Endothelial cell of umbilical vein (primary cell): Measurements from ENCODE around the gene LMNA. TPM values are rescaled to one million over a fixed set of nuclear protein-coding genes. Genes with fewer than 3 reads are reported as not detected.

Source experiments
- BruUV-seq: library from RNA; stranded (reverse); fragments of 400-500 nt; replicated peaks from 2 replicates; lab custom pipeline; 2021; lab: Mats Ljungman, UMichigan
- CTCF ChIA-PET: fragments of 300-600, 350-600 bp; sonication (Branson Sonifier 250); formaldehyde crosslinking; loops from one replicate; lab custom pipeline; 2021; ENCODE audit warnings: antibody characterized with exemption, inconsistent platforms; lab: Charles Lee
- POLR2A ChIA-PET: fragments of 300-600, 350-600 bp; sonication (Branson Sonifier 250); formaldehyde crosslinking; loops from one replicate; lab custom pipeline; 2021; ENCODE audit warnings: antibody characterized with exemption, inconsistent platforms; lab: Charles Lee
- DNase-seq: peaks from one replicate; pipeline ENCODE4 v3.0.0-alpha.2; 2011; ENCODE audit warnings: low read depth, low spot score
- FAIRE-seq: peaks from 2 replicates; lab custom pipeline; 2011; peaks lifted over from hg19 to GRCh38; lab: Jason Lieb, UNC
- H2AFZ ChIP-seq: 2 replicates; pipeline ENCODE4 v1.6.0; 2012; ENCODE audit warnings: low read depth, low read length, control low read depth, inconsistent platforms
- H3K27ac ChIP-seq: 2 replicates; pipeline ENCODE4 v1.5.1; 2011; ENCODE audit warnings: low read depth, mild to moderate bottlenecking, control low read depth, low read length, moderate library complexity; ENCODE audit not compliant: insufficient read depth
- H3K27me3 ChIP-seq, 2 experiments: 2 replicates each; pipeline versions ENCODE4 v1.6.0 to v1.6.1; 2011; ENCODE audit warnings: low read length in 2 of 2, mixed read lengths in 1 of 2; ENCODE audit not compliant: control insufficient read depth in 2 of 2, insufficient read depth in 2 of 2
- H3K36me3 ChIP-seq, 2 experiments: 2 replicates in 1 of 2; 3 replicates in 1 of 2; pipeline ENCODE4 v1.5.1; 2011; ENCODE audit warnings: low read length in 2 of 2, mild to moderate bottlenecking in 1 of 2, moderate library complexity in 1 of 2; ENCODE audit not compliant: control insufficient read depth in 2 of 2, insufficient read depth in 2 of 2; ENCODE audit errors: extremely low read depth in 1 of 2
- H3K4me1 ChIP-seq: 3 replicates; pipeline ENCODE4 v1.5.1; 2011; ENCODE audit warnings: mild to moderate bottlenecking, low read length; ENCODE audit not compliant: control insufficient read depth, insufficient read depth; ENCODE audit errors: extremely low read depth
- H3K4me2 ChIP-seq: 2 replicates; pipeline ENCODE4 v1.6.1; 2011; ENCODE audit warnings: low read length, control low read depth, mixed read lengths; ENCODE audit not compliant: insufficient read depth
- H3K4me3 ChIP-seq, 3 experiments: fragments of 200-600 bp in 1 of 3; sonication (generic), shearing (Covaris generic) in 1 of 3; replicated peaks in 1 of 3; 2 replicates each; pipeline ENCODE4 v1.5.1; 2011 to 2016; ENCODE audit warnings: control low read depth in 3 of 3, low read length in 3 of 3, mild to moderate bottlenecking in 2 of 3, inconsistent platforms in 1 of 3, low read depth in 1 of 3, moderate library complexity in 1 of 3; ENCODE audit not compliant: insufficient read depth in 1 of 3
- H3K79me2 ChIP-seq: 2 replicates; pipeline ENCODE4 v1.6.0; 2012; ENCODE audit warnings: low read length, inconsistent platforms; ENCODE audit not compliant: control insufficient read depth, insufficient read depth
- H3K9ac ChIP-seq: replicated peaks from 2 replicates; pipeline ENCODE3; 2011; ENCODE audit warnings: low read length, control low read depth; ENCODE audit not compliant: insufficient read depth; ENCODE audit errors: extremely low read depth
- H3K9me1 ChIP-seq: replicated peaks from 3 replicates; pipeline ENCODE4 v1.6.0; 2011; ENCODE audit warnings: mild to moderate bottlenecking, low read length; ENCODE audit not compliant: control insufficient read depth, insufficient read depth; ENCODE audit errors: extremely low read depth
- H3K9me3 ChIP-seq: replicated peaks from 2 replicates; pipeline ENCODE4 v1.5.1; 2012; ENCODE audit warnings: low read length, inconsistent platforms; ENCODE audit not compliant: control insufficient read depth, insufficient read depth
- H4K20me1 ChIP-seq: replicated peaks from 2 replicates; pipeline ENCODE3; 2011; ENCODE audit warnings: mild to moderate bottlenecking, low read length; ENCODE audit not compliant: control insufficient read depth, insufficient read depth; ENCODE audit errors: extremely low read depth
- CTCF ChIP-seq, 2 donors: IDR thresholded peaks; 1 replicate in 1 of 2; 2 replicates in 1 of 2; pipeline ENCODE4 v1.5.1; 2011; ENCODE audit warnings: low read length in 2 of 2, mild to moderate bottlenecking in 2 of 2, moderate library complexity in 2 of 2, control low read depth in 1 of 2, inconsistent platforms in 1 of 2, low read depth in 1 of 2; ENCODE audit not compliant: insufficient read depth in 1 of 2; ENCODE audit errors: extremely low read depth in 1 of 2
- EZH2 ChIP-seq: IDR thresholded peaks from 2 replicates; pipeline ENCODE4 v1.6.1; 2012; ENCODE audit warnings: borderline replicate concordance, low read depth, mild to moderate bottlenecking, moderate library complexity, low read length, inconsistent platforms; ENCODE audit not compliant: severe bottlenecking
- FOS ChIP-seq: IDR thresholded peaks from 2 replicates; pipeline ENCODE4 v1.6.1; 2011; ENCODE audit warnings: mild to moderate bottlenecking, low read length, moderate library complexity, borderline replicate concordance; ENCODE audit not compliant: insufficient read depth
- GATA2 ChIP-seq: IDR thresholded peaks from 2 replicates; pipeline ENCODE4 v1.7.0; 2011; ENCODE audit warnings: low read depth, mild to moderate bottlenecking, moderate library complexity, mixed read lengths, low read length; ENCODE audit not compliant: insufficient read length, insufficient read depth
- JUN ChIP-seq: IDR thresholded peaks from 2 replicates; pipeline ENCODE4 v1.6.1; 2011; ENCODE audit warnings: borderline replicate concordance, low read depth; ENCODE audit not compliant: insufficient read length, insufficient read depth
- MAX ChIP-seq: IDR thresholded peaks from 2 replicates; pipeline ENCODE4 v1.6.1; 2011; ENCODE audit not compliant: insufficient read depth, insufficient read length
- MYC ChIP-seq: IDR thresholded peaks from one replicate; pipeline ENCODE4 v1.6.1; 2011; ENCODE audit warnings: mild to moderate bottlenecking, low read depth, low read length
- POLR2A ChIP-seq: IDR thresholded peaks from 2 replicates; pipeline ENCODE4 v1.6.1; 2012; ENCODE audit warnings: low read depth, mild to moderate bottlenecking, control low read depth, low read length
- POLR2AphosphoS5 ChIP-seq: IDR thresholded peaks from 2 replicates; pipeline ENCODE4 v1.6.1; 2012; ENCODE audit warnings: low read depth, mild to moderate bottlenecking, control low read depth, low read length, moderate library complexity; ENCODE audit not compliant: insufficient read depth
- dilution Hi-C: fragments of 300-500 bp; cut with MboI; formaldehyde crosslinking; loops from one replicate; pipeline ENCODE4 v1.15.0; 2019; ENCODE audit warnings: low sequenced_read_pairs; ENCODE audit not compliant: extremely low pct_ligation_motif_present
- intact Hi-C: fragments of 100-400 bp; cut with micrococcal nuclease; formaldehyde crosslinking; loops from one replicate; pipeline ENCODE4 v1.10.0; 2022
- polyA plus RNA-seq, 4 experiments: library from polyadenylated mRNA; depleted of rRNA in 3 of 4; stranded (reverse) in 3 of 4; unstranded in 1 of 4; fragments of >200 nt; gene quantifications; 2 replicates each; pipeline versions ENCODE4 v1.2.1 to v1.2.3, GENCODE V29; 2011 to 2012; ENCODE audit warnings: missing spikeins in 1 of 4
- total RNA-seq: library from RNA; stranded (reverse); gene quantifications from 2 replicates; pipeline ENCODE4 v1.2.3, GENCODE V29; 2021

Gene LMNA
- total and polyA plus RNA-seq, 2 donors (not counting 3 experiments of a cell fraction or from before 2014, with no cell fraction given): 371 to 742 TPM

GRCh38 chr1:156099282-156099681 is 15.2 kb upstream of the LMNA start:
- BruUV-seq: no TSS peak

More at GRCh38 chr1:156099282-156099681, 15.2 kb upstream of the LMNA start:
- Histone ChIP-seq H3K27ac (no peak overlapping the region), H3K9me1 (no peaks in the 10 kb centered on the region), H3K4me2 (no peak overlapping the region), H3K9me3 (no peaks in the 10 kb centered on the region), H4K20me1 (no peaks in the 10 kb centered on the region), H3K79me2 (no peaks in the 10 kb centered on the region), H3K4me1 (peaks cover 61% of the 10 kb centered on the region), H3K9ac (no peak overlapping the region), H3K4me3 (no peak overlapping the region), H2AFZ (no peak overlapping the region), H3K36me3 (no peaks in the 10 kb centered on the region), H3K27me3 (no peaks in the 10 kb centered on the region)
- POLR2A ChIA-PET: interaction anchor here (0.6 to 3.4 kb wide), 3 partner anchors 16 to 234 kb away, joined by 5 to 14 read pairs (median 6); partner anchors contain the start of gene LMNA
- CTCF ChIA-PET: interaction anchor here (1.1 to 21.0 kb wide), 5 partner anchors 8 to 126 kb away, joined by 3 to 627 read pairs (median 6); partner anchors contain the start of gene LMNA
- dilution Hi-C loops (no loop called here), intact Hi-C loops (no loop called here)
- no peak for FAIRE-seq
- no peak for DNase-seq
- TF ChIP-seq FOS (no peak), POLR2AphosphoS5 (no peak), GATA2 (no peak), POLR2A (no peak), MYC (no peak), JUN (no peak), CTCF (IDR thresholded peaks at IDR 0.05; ENCODE audit: extremely low read depth in 1 of 2, insufficient read depth in 1 of 2, low read depth in 1 of 2, low read length in 2 of 2) (no peak), MAX (no peak), EZH2 (no peak)
